Caco-2 (cell line): ENCODE measurements around the gene CLEC16A. TPM values are rescaled to one million over a fixed set of nuclear protein-coding genes. Genes with fewer than 3 reads are reported as not detected.

Experiments
- BruUV-seq: library from RNA; stranded (reverse); fragments of 400-500 nt; replicated peaks from 2 replicates; lab custom pipeline; 2021; lab: Mats Ljungman, UMichigan
- CTCF ChIA-PET: fragments of 300-600 bp; sonication (Branson Sonifier 250); formaldehyde crosslinking; loops from one replicate; lab custom pipeline; 2022; ENCODE audit warnings: antibody characterized with exemption; lab: Charles Lee
- POLR2A ChIA-PET: fragments of 300-600 bp; sonication (Branson Sonifier 250); formaldehyde crosslinking; loops from one replicate; lab custom pipeline; 2022; ENCODE audit warnings: antibody characterized with exemption; lab: Charles Lee
- DNase-seq, 2 experiments: peaks; one replicate each; pipeline versions ENCODE4 v3.0.0 to v3.0.0-alpha.2; 2020 to 2022
- H3K27me3 ChIP-seq: replicated peaks from 2 replicates; pipeline ENCODE4 v1.6.0; 2011; ENCODE audit warnings: low read length; ENCODE audit not compliant: control insufficient read depth, insufficient read depth
- H3K36me3 ChIP-seq: 2 replicates; pipeline ENCODE4 v1.5.1; 2011; ENCODE audit warnings: low read length; ENCODE audit not compliant: control insufficient read depth, insufficient read depth
- H3K4me1 ChIP-seq: fragments of 250-450 bp; sonication (Bioruptor Pico); 2 replicates; pipeline ENCODE4 v1.5.1; 2020; ENCODE audit warnings: mild to moderate bottlenecking
- H3K4me3 ChIP-seq: 2 replicates; pipeline ENCODE4 v1.5.1; 2011; ENCODE audit warnings: low read depth, mild to moderate bottlenecking, control low read depth, low read length
- H3K9me3 ChIP-seq: fragments of 250-450 bp; sonication (Bioruptor Pico); 2 replicates; pipeline ENCODE4 v1.5.1; 2020; ENCODE audit warnings: mild to moderate bottlenecking, moderate library complexity
- H3K27ac Mint-ChIP-seq: one replicate; pipeline ENCODE4 v1.8.0; 2022; ENCODE audit warnings: mixed read lengths; ENCODE audit not compliant: unreplicated experiment
- H3K27me3 Mint-ChIP-seq: one replicate; pipeline ENCODE4 v1.8.0; 2022; ENCODE audit warnings: mixed read lengths; ENCODE audit not compliant: insufficient read depth, unreplicated experiment
- H3K36me3 Mint-ChIP-seq: one replicate; pipeline ENCODE4 v1.8.0; 2022; ENCODE audit warnings: mild to moderate bottlenecking, mixed read lengths; ENCODE audit not compliant: insufficient read depth, unreplicated experiment
- H3K4me1 Mint-ChIP-seq: one replicate; pipeline ENCODE4 v1.8.0; 2022; ENCODE audit warnings: low read depth, mixed read lengths; ENCODE audit not compliant: unreplicated experiment
- H3K4me3 Mint-ChIP-seq: one replicate; pipeline ENCODE4 v1.8.0; 2022; ENCODE audit warnings: mild to moderate bottlenecking, moderate library complexity, mixed read lengths; ENCODE audit not compliant: unreplicated experiment
- H3K9me3 Mint-ChIP-seq: one replicate; pipeline ENCODE4 v1.8.0; 2022; ENCODE audit warnings: mixed read lengths; ENCODE audit not compliant: unreplicated experiment
- CTCF ChIP-seq, 2 experiments: fragments of 200-600 bp in 1 of 2; IDR thresholded peaks; 1 replicate in 1 of 2; 2 replicates in 1 of 2; pipeline versions ENCODE4 v1.5.1 to v1.8.0; 2011 to 2022; ENCODE audit warnings: antibody characterized with exemption in 1 of 2, control low read depth in 1 of 2, inconsistent platforms in 1 of 2, low read depth in 1 of 2, low read length in 1 of 2, mild to moderate bottlenecking in 1 of 2, moderate library complexity in 1 of 2; ENCODE audit not compliant: insufficient read depth in 1 of 2, severe bottlenecking in 1 of 2, unreplicated experiment in 1 of 2
- intact Hi-C: fragments of 100-400 bp; cut with micrococcal nuclease; formaldehyde crosslinking; loops from one replicate; pipeline ENCODE4 v1.10.0; 2022; ENCODE audit not compliant: unreplicated experiment
- total RNA-seq: library from RNA; stranded (reverse); gene quantifications from 2 replicates; pipeline ENCODE4 v1.2.3, GENCODE V29; 2022

Gene CLEC16A
- total RNA-seq, 1 experiment from 2014 or later, result 27.0 TPM

GRCh38 chr16:10970065-10970464 is 25.7 kb downstream of the CLEC16A start:
- no peaks in the 10 kb centered on the region; the same call in 1 of the 2 replicates for H3K36me3 ChIP-seq
- 0 out of 2 replicates have a peak, but pooled peaks cover 3% of the 10 kb centered on the region for H3K4me1 ChIP-seq
- no peaks in the 10 kb centered on the region for H3K27me3 ChIP-seq
- CTCF ChIA-PET, result no interaction called here
- Mint-ChIP-seq H3K27ac (no peak overlapping the region), H3K27me3 (no peaks in the 10 kb centered on the region), H3K4me3 (no peak overlapping the region), H3K36me3 (peaks cover 12% of the 10 kb centered on the region), H3K4me1 (no peaks in the 10 kb centered on the region), H3K9me3 (no peaks in the 10 kb centered on the region)
- TF ChIP-seq CTCF (IDR thresholded peaks at IDR 0.05; ENCODE audit: insufficient read depth in 1 of 2, low read depth in 1 of 2, low read length in 1 of 2, severe bottlenecking in 1 of 2, unreplicated experiment in 1 of 2), result no peak
- no TSS peak for BruUV-seq
- no peaks in the 10 kb centered on the region for H3K9me3 ChIP-seq
- POLR2A ChIA-PET, result no interaction called here
- intact Hi-C loops, result loop anchor here (2.0 kb wide), 1 partner anchor 387 kb away; no protein-coding TSS in a partner anchor
- no peak for DNase-seq
- no peak overlapping the region for H3K4me3 ChIP-seq

- peaks cover 12% of the 10 kb centered on the region for H3K36me3 Mint-ChIP-seq
- no peak overlapping the region for H3K27ac Mint-ChIP-seq
- BruUV-seq, result no TSS peak
- H3K4me1 Mint-ChIP-seq, result no peaks in the 10 kb centered on the region
- POLR2A ChIA-PET, result interaction anchor here (0.7 kb wide), 1 partner anchor 283 kb away, joined by 3 read pairs; no protein-coding TSS in a partner anchor
- H3K4me3 Mint-ChIP-seq, result no peak overlapping the region
- no peaks in the 10 kb centered on the region; the same call in 1 of the 2 replicates for H3K36me3 ChIP-seq
- H3K27me3 ChIP-seq, result no peaks in the 10 kb centered on the region
- peak; percentile 52 to 67 for TF ChIP-seq CTCF (IDR thresholded peaks at IDR 0.05; ENCODE audit: insufficient read depth in 1 of 2, low read depth in 1 of 2, low read length in 1 of 2, severe bottlenecking in 1 of 2, unreplicated experiment in 1 of 2)
- no peaks in the 10 kb centered on the region for H3K9me3 Mint-ChIP-seq
- H3K4me3 ChIP-seq, result no peak overlapping the region
- CTCF ChIA-PET, result interaction anchor here (0.6 to 1.2 kb wide), 5 partner anchors 12 to 376 kb away, joined by 3 to 23 read pairs (median 4); partner anchors contain the start of gene SOCS1
- 0 out of 2 replicates have a peak, but pooled peaks cover 3% of the 10 kb centered on the region for H3K4me1 ChIP-seq
- no peaks in the 10 kb centered on the region for H3K9me3 ChIP-seq
- no peaks in the 10 kb centered on the region for H3K27me3 Mint-ChIP-seq
- DNase-seq, result peak; percentile 53 to 56
- intact Hi-C loops, result loop anchor here (1.0 to 2.0 kb wide), 3 partner anchors 284 to 434 kb away; no protein-coding TSS in a partner anchor
Measured at GRCh38 chr16:10971560-10971961, 27.2 kb downstream of the CLEC16A start.

- ChIA-PET POLR2A (no interaction called here), CTCF (no interaction called here)
- intact Hi-C loops, result no loop called here
- no peaks in the 10 kb centered on the region for H3K9me3 ChIP-seq
- no peaks in the 10 kb centered on the region for H3K27me3 ChIP-seq
- Mint-ChIP-seq H3K36me3 (peaks cover 12% of the 10 kb centered on the region), H3K9me3 (no peaks in the 10 kb centered on the region), H3K27ac (no peak overlapping the region), H3K27me3 (no peaks in the 10 kb centered on the region), H3K4me3 (no peak overlapping the region), H3K4me1 (no peaks in the 10 kb centered on the region)
- no peak for DNase-seq
- H3K4me1 ChIP-seq, result 0 out of 2 replicates have a peak, but pooled peaks cover 3% of the 10 kb centered on the region
- no peaks in the 10 kb centered on the region; the same call in 1 of the 2 replicates for H3K36me3 ChIP-seq
- H3K4me3 ChIP-seq, result no peak overlapping the region
- BruUV-seq, result no TSS peak
- TF ChIP-seq CTCF (IDR thresholded peaks at IDR 0.05; ENCODE audit: insufficient read depth in 1 of 2, low read depth in 1 of 2, low read length in 1 of 2, severe bottlenecking in 1 of 2, unreplicated experiment in 1 of 2), result no peak
Measured at GRCh38 chr16:10972108-10972818, 27.9 kb downstream of the CLEC16A start.
